Dedifferentiated amniotic fluid mesenchymal stem cell (primary cell): ENCODE data around the gene CYTH1.

Source experiments
- DNase-seq: peaks from one replicate; pipeline ENCODE4 v3.0.0-alpha.2; 2016; ENCODE audit errors: extremely low spot score

The CYTH1 gene

DNA sequence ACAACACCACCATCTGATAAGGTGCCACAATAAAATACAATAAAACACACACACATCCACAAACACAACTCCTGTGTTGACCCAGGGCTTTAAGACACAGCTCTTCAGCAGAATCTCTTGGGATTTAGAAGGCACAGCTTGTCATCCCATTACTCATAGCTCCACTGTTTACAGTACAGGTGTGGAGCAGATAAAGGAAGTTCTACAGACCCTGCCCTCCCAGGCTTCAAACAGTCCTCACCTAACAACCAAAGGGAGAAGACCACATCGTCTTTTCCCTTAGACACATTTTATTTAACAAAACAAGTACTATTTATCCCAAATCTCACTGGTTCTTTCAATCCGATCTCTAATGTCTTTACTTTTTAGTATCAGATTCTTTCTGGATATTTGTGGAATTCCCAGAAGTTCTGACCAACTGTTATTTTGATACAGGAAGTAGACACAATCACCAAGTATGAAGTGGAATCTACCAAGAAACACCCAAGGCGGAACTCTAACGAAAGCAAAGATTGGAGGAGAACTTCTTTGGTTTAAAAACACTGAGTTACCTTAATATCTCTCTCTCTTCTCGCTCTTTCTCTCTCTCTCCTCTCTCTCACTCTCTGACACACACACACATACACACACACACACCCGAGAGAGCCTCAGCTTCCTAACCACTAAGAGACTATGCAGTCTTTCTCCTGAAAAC, 46.1 kb downstream of the CYTH1 start:
- no peak for DNase-seq

DNA sequence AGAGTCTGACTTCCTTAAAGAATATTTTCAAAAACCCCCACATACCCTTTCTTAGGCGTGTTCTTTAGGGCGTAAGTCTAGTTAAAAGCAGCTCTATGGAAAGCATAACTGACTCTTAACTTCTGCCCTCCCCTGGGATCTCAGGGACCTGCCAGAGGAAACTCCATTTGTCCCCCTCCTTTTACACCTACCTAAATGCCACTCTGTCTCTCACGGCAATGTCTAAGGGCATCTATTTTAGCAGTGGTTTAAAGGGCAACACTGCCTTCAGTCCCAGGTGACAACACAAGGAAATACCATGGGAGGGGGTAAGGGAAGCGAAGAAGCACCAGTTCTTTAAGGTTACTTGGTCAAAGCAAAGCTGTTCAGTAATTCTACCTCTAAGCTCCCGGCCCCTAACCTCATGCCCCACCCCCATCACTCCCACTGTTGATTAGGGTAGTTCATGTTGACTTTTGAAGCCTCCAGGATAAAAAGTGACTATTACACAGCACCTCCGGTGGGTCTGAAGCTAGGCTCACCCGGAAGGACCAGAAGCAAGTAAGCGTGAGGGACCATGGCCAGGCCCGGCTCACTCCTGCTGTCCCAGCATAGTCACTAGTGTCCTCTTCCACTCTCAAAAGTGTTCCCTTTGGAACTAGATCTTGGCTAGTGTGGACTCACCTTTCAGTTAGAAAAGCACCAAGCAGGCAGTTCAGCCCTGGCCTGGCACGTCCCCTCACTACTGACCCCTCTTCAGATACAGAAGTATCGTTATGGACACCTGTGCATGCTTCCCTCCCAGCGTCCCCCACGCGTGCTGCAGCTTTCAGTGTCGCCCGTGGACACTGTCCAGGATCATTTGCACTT, 47.1 kb downstream of the CYTH1 start:
- DNase-seq, result no peak

DNA sequence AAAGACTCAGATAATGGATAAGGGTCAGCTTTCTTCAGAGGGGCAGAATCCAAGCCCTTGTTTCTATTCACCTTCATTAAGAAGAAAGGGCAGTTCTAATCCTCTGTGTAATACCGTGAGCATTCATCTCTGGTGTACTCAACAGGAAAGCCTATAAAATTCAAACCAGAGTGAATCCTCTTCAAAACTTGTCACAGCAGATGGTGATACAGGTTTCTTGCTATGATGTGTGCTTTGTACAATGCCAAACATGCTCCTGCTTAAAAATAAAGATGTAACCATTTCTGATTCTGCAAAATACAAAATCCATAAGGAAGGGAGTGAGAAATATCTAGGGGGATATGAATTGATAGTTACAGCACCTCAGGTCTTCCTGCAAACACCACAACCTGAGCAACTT, 49.7 kb downstream of the CYTH1 start:
- no peak for DNase-seq

DNA sequence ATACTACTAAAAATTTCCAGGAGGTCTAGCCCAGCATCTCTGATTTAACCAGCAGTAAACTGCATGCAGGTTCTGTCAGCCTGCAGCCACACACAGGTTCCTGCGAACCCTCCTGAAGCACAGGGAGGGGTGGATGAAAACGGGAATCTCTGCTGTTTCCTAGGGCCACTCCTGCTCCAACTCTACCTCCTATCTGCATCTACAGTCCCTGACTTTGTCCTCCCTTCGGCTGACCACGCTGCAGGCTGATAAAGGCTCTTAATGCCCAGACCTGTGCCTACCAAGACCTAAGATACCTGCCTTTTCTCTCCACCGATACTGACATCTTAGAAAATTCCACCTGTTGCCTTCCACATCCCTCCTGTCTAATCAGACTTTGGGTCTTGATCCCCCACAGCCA, 50.2 kb downstream of the CYTH1 start:
- no peak for DNase-seq

DNA sequence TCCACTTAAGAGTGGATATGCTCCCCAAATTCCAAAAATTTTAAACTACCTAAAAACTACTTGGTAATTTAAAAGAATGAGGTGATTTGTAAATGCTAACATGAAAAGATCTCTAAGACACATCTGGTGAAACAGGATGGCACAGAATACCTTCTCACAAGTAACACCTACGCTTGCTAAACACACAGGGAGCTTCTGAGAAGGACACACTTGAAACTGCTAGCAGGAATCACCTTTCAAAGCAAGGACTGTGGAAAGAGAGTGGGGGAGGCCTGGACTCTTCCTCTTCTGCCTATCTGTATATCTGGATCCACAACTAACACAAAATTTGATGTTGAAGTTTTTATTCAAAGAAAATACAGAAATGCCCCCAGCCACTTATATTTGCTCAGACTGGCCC, 52.4 kb downstream of the CYTH1 start:
- DNase-seq, result no peak

DNA sequence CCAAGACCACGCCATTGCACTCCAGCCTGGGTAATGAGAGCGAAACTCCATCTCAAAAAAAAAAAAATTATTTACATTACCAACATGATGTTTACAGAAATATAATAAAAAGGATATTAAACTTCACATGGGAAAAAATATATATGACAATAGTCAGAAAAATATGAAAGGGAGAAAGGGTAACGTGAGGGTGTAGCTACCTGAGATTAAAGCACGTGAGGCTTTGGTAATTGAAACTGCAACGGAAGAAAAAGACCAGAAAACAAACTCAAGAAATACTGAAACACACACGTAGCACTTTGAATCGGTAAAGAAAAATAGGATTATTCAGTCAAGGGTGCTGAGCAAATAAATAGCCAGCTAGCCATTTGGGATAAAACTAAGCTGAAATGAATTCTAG, 53.6 kb downstream of the CYTH1 start:
- no peak for DNase-seq

DNA sequence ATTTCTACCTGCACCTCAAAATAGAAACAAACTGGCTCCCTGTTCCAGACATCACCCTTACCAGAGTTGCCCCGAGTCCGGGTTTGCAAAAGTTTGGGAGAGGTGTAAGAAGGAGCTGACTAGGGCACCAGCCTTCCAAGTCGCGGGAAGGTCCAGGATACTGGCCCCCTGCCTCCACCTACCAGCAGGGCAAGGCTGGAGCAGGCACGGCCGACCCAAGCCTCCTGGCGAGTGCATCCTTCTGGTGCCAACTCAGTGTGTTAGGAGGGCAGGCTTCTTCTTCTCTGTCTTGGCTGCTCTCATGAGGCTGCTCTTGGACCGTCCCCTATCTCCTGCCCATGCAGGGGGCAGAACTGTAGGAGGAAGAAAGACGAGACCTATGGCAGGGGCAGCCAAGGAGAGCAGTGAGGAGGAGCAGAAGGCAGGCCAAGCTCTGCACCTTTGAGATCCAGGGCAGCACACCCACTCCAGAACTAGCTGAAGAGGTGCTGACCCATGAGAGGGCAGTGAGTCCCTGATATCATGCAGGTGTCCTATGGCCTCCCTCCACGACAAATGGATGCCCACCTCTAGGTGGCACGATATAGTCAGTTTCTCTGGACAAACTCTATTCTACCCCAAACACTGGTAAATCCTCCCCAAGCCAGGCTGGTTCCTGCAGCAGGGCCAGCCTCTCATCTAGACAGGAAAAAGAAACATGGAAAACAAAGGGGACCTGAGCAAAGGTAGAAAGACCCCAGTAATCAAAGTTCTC, 54.4 kb downstream of the CYTH1 start:
- no peak for DNase-seq

DNA sequence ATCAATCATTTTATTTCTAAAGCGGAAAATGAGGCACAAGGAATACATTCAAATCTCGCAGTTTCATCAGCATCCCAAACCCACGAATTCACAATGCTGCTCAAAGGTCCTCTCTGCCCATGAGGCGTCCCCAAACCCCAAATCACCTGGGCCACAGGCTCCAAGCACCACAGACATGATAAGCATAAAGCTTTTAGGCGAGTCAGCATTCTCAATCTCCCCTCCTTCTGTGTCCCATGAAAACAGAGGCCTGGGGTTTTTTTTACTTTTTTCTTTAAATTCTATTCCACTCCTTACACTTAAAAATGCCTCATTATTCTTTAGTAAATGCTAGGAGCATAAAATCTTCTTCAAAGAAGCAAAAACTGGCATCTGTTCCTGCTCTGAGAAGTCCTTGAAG, 55.0 kb downstream of the CYTH1 start:
- DNase-seq, result no peak

DNA sequence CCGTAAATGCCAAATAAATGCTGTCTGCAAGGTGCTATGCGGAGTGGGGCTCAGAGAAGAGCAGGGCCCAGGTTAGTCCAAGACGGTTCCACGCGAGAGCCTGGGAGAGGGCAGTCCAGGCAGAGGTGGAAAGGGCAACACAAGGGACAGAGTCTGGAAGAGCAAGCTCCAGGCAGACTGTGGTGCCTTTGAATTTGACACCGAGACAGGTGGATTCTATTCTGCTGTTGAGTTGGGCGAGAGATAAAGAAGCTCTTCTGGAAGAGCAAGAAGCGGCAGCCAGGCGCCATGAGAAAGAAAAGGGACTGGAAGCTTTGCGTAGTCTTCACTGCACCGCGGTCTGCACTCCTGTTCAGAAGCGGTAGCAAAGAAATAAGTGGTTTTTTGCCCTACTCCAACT, 55.6 kb downstream of the CYTH1 start:
- DNase-seq, result no peak

DNA sequence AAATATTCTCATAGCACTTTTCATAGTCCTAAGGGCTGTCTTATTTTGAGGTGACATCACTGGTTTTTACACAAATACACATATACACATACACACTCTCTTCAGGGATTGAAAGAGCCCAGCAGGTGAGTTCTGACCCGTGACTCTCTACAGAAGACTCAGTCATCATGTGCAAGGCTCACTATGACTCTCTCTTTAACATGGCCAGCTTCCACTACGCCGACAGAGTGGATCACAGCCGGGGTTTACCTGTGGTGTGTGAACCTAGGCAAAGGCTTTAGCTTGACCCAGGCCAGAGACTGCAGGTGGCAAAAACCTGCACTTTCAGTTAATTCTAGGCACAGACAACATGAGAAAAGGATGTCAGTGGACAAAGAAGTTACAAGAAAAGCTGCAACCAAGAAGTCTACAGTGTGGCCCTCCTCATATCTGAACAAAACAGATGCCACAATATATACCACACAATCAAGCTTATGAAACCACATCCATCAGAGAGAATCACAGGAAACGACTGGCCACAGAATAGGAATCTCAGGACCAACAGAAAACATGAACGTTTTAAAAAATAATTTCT, 56.5 kb downstream of the CYTH1 start:
- no peak for DNase-seq

DNA sequence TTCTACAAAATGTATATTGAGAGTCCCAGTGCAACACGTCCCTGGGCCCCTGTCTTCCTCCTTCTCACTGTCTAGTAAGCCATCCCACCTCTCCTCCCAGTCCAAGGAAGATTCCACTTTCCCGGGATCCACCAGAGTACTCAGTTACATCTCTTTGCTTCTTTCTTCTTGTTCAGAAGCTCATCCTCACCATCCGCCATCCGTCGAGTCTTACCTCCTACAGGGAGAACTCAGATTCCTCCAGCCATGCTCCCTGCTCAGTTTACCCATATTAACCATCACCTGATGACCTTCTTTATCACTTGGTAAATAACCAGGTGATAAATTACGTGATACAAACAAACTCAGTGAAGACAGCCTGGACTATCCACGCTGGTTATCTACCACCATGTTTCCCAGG, 57.1 kb downstream of the CYTH1 start:
- DNase-seq, result no peak

DNA sequence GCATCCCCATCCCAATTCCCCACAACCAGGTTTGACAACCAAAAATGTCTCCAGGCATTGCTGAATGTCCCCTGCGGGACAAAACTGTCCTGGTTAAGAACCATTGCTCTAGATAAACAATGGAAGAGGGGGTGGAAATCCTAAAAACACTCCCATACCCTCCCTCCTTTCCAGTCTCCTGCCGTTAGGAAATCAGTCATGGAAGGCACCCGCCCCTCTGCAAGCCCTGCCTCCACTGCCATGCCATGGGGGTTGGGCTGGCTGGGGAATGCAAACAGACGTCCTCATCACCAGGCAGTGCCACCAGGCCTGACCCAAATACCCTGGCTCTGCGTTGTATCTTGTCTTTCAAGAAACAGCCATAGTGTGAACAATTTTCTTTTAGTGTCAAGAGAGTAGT, 57.5 kb downstream of the CYTH1 start:
- no peak for DNase-seq

DNA sequence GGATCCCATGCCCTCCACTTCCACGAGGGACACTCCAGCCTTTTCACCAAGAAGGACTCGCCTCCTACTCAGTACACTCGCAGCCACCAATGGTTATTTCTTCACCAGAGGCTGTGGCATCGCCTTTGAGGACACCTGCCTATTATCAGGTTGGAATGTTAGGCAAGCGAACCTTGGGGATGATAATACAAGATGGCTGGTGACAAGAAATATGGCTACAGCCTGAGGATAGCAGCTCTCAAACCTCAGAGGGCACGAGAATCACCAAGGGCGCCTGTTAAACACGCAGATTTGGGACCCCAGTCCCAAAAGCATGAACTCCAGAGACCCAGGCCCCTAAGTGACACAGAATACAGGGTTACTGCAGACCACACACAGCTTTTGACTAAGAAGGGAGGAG, 58.1 kb downstream of the CYTH1 start:
- DNase-seq, result no peak

DNA sequence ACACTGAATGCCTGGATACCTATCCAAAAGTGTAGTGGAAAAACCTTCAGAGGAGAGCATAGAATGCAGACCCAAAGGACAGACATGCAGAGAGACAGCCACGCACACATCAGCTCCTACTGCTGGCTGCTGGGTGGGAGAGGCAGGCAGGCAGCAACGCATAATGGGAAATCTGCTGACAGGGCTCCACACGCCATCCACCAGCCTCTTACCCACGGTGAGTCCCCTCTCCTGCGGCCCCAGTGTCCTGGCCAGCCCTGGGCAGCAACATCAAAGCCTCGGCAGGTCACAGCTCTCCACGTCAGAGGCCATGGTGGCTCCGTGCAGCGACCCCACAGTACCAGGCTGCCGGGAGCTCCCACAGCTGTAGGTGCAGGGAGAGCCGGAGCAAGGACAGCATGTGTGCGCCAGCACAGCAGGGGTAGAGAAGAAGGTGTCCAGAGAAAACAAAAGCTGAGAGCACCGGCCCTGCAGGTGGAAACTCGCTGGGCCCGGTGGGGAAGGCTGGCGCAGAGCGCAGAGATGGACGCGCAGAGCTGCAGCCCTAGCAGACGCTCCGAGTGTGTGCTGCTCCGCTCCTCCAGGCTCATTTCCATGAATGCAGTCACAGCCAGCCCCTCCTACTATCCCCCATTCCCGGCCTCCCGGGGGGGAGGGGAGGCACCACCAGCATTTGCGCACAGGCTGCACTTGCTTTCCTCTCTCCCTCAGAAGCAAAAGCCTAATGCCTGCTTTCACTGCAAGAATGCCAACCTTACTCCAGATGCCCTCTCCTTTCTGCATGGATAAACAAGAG, 58.9 kb downstream of the CYTH1 start:
- no peak for DNase-seq

DNA sequence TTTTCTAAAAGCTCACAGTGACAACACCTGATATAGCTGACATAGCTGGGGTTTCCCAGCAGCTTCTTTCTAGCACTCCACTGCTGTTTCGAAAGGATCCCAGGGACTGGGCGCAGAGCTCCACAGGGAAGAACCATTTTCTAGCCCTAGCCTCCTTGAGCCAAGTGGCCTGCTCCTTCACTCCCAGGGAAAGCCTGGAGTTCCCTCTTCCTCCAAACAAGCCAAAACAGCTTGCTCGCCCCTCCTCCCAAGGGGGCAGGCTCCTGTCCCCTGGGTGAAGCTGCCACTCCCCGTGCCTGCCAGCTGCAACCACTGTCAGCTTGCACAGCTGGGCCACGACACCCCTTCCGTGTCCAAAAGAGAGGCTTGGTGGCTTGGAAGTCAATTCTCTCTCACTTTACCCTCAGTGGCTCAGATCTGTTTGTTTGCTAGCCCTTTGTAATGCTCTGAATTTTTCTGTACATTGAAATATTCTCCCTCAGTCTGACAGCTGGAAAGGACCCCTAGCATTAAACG, 59.8 kb downstream of the CYTH1 start:
- DNase-seq, result no peak

DNA sequence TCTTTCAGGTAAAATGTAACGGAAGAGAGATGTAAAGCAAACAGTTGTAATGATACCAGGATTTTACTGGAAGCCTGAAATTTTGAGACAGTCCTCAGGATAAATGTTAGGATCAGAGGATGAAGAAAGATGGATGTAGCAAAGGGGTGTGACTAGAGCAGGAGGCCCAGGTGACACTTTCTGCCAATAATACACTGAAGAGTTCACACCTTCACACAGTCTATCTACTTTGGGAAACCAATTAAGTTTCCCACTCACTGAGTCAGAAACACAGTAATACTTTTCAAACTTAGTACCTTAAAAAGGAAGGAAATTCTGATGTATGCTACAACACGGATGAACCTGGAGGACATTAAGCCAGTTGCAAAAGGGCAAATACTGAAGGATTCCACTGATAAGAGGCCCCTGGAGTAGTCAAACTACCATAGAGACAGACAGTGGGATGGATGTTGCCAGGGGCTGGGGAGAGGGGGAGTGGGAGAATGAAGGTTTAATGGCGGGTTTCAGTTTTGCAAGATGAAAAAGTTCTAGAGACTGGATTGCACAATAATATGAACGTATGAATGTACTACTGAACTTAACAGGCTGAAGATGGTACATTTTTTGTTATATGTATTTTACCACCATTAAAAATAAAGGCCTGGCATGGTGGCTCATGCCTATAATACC, 62.3 kb downstream of the CYTH1 start:
- no peak for DNase-seq

DNA sequence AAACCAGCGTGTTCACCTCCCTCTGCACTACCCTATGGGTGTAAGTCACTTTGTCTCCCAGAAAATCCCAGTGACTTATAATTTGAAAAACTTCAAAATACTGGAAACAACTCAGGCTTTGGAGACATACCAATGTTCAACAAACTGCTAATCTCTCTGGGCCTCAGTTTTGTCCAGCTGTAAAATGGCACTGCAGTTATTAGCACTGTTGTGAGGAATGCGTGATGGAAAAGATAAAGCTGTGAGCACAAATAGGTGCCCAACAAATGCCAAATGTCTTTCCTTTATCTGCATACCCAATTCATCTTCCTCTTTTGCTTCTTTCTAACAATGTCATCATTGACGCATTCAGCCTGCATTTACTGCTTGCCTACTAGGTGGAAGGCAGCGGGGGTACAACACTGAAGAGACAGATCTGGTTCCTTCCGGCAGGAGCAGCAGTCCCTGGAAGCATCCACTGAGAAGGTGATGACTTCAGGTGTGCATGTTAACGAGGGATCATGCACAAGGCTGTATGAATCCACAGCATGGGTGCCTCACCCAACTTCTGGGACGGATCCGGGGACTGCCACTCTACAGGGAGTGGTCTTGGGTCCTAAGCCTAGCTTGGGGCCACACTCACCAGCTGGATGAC, 63.4 kb downstream of the CYTH1 start:
- DNase-seq, result no peak

DNA sequence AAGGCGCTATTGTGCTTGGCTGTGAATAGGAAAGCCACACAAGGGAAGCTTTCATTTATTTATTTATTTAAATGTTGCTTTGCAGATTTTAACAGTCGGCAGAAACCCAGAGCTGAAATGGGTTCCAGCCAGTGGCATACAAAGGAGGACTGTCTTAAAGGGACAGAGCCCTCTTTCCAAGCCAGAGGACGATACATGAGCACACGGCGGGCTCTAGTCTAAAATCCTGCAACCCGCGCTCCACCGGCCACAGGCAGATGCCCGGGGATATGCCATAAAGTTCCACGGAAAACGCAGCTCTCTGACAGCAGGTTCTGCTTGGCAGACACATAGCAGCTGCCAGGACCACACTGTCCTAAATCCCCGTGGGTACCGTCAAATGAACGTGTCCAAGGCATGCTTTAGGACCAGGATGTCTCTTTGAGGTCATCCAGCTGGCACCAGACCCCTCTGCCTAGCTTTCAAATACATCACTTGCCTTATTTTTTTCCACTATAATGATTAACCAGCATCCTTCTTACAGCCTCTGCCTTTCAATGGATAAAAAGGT, 64.6 kb downstream of the CYTH1 start:
- no peak for DNase-seq

DNA sequence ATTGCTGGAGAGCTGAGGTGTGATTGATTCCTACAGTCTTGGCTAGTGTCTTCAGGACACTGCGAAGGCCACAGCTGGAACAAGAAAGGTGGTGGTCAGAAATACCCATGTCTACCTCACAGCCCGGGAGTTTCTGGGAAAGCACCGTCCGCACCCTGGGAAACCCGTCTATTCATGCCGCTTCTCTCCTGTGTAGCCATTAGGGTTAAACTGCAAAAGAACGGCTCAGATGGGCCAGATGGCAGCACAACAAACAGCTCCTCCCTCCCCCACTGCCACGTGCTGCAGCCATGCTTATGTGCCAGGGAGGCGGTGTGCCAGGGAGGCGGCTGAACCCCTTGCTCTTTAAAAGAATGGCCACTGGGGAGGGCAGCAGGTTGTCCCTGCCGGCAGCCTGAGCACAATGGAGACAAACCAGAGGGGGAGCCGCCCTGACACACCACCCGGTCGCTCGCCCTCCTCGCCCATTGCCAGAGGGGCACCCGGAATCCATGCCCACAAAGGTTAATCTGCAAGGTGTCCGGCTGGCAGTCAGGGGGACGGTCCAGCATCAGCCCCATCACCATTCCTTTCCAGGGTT, 65.2 kb downstream of the CYTH1 start:
- no peak for DNase-seq

DNA sequence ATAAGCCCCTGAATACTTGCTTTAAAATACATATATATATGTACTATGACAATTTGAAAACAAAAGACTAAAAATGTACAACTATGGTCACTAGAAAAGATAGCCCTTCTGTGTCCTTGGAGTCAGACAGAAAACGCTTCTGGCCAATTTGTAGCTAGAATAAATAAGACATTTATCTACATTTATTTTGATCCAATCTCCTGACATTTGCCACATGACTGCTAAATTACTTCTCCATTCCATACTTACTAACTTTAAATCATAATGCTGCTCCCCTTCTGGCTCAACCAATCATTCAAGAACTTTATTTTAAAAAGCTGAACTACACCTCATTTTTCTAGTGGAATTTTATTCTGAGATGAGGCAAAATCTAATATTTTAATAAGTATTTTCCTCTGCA, 65.8 kb downstream of the CYTH1 start:
- DNase-seq, result no peak
